Fibroblast of lung (primary cell): ENCODE data around the gene ATG9A. TPM values are rescaled to one million over a fixed set of nuclear protein-coding genes. Genes with fewer than 3 reads are reported as not detected.

ENCODE experiments used
- DNase-seq, 2 donors: peaks; one replicate each; pipeline versions ENCODE4 v3.0.0 to v3.0.0-alpha.2; 2010; ENCODE audit warnings: low read depth in 2 of 2
- H2AFZ ChIP-seq: 2 replicates; pipeline ENCODE4 v1.5.1; 2012; ENCODE audit warnings: low read length, control low read depth, inconsistent platforms
- H3K27ac ChIP-seq: 2 replicates; pipeline ENCODE4 v1.5.1; 2011; ENCODE audit warnings: low read length, control low read depth; ENCODE audit not compliant: insufficient read depth
- H3K27me3 ChIP-seq: 2 replicates; pipeline ENCODE4 v1.5.1; 2011; ENCODE audit warnings: mild to moderate bottlenecking, low read length; ENCODE audit not compliant: control insufficient read depth, insufficient read depth
- H3K36me3 ChIP-seq: 2 replicates; pipeline ENCODE4 v1.5.1; 2011; ENCODE audit warnings: low read length; ENCODE audit not compliant: control insufficient read depth, insufficient read depth
- H3K4me1 ChIP-seq: 2 replicates; pipeline ENCODE4 v1.5.1; 2011; ENCODE audit warnings: low read length; ENCODE audit not compliant: control insufficient read depth, insufficient read depth; ENCODE audit errors: extremely low read depth
- H3K4me2 ChIP-seq: 2 replicates; pipeline ENCODE4 v1.5.1; 2011; ENCODE audit warnings: low read length, control low read depth; ENCODE audit not compliant: insufficient read depth; ENCODE audit errors: extremely low read depth
- H3K4me3 ChIP-seq, 4 experiments: fragments of 200-600 bp in 1 of 4; sonication (generic) in 1 of 4; replicated peaks in 1 of 4; 2 replicates each; pipeline ENCODE4 v1.5.1; 2011 to 2016; ENCODE audit warnings: low read length in 4 of 4, low read depth in 3 of 4, mild to moderate bottlenecking in 3 of 4, control low read depth in 2 of 4, inconsistent platforms in 1 of 4, mixed read lengths in 1 of 4; ENCODE audit not compliant: insufficient read depth in 1 of 4; ENCODE audit errors: control extremely low read depth in 1 of 4
- H3K79me2 ChIP-seq: 2 replicates; pipeline ENCODE4 v1.5.1; 2012; ENCODE audit warnings: mild to moderate bottlenecking, low read length, inconsistent platforms; ENCODE audit not compliant: control insufficient read depth, insufficient read depth
- H3K9ac ChIP-seq: 2 replicates; pipeline ENCODE4 v1.5.1; 2011; ENCODE audit warnings: mild to moderate bottlenecking, low read length, control low read depth; ENCODE audit not compliant: insufficient read depth
- H3K9me3 ChIP-seq: 2 replicates; pipeline ENCODE4 v1.5.1; 2012; ENCODE audit warnings: low read depth, low read length; ENCODE audit not compliant: control insufficient read depth, insufficient read depth
- H4K20me1 ChIP-seq: 2 replicates; pipeline ENCODE4 v1.5.1; 2011; ENCODE audit warnings: low read length; ENCODE audit not compliant: control insufficient read depth, insufficient read depth; ENCODE audit errors: extremely low read depth
- CTCF ChIP-seq, 2 donors: IDR thresholded peaks in 1 of 2; conservative IDR thresholded peaks in 1 of 2; 1 replicate in 1 of 2; 2 replicates in 1 of 2; pipeline ENCODE4 v1.5.1; 2011 to 2012; ENCODE audit warnings: low read length in 2 of 2, control low read depth in 1 of 2, inconsistent platforms in 1 of 2, low read depth in 1 of 2, mild to moderate bottlenecking in 1 of 2
- EZH2 ChIP-seq: IDR thresholded peaks from 2 replicates; pipeline ENCODE4 v1.5.1; 2012; ENCODE audit warnings: low read length, control low read depth, mild to moderate bottlenecking; ENCODE audit errors: missing control alignments
- polyA plus RNA-seq, 2 donors: library from polyadenylated mRNA; depleted of rRNA in 1 of 2; stranded (reverse) in 1 of 2; unstranded in 1 of 2; fragments of >200 nt; gene quantifications; 2 replicates each; pipeline ENCODE4 v1.2.1, GENCODE V29; 2011 to 2012; ENCODE audit warnings: missing spikeins in 1 of 2
- total RNA-seq: library from RNA; depleted of rRNA; stranded (reverse); fragments of >200 nt; gene quantifications from 2 replicates; pipeline ENCODE4 v1.2.1, GENCODE V29; 2014

The ATG9A gene
- total and polyA plus RNA-seq, 2 donors (not counting 1 experiment from before 2014, with no cell fraction given): 47.2 to 68.2 TPM

DNA sequence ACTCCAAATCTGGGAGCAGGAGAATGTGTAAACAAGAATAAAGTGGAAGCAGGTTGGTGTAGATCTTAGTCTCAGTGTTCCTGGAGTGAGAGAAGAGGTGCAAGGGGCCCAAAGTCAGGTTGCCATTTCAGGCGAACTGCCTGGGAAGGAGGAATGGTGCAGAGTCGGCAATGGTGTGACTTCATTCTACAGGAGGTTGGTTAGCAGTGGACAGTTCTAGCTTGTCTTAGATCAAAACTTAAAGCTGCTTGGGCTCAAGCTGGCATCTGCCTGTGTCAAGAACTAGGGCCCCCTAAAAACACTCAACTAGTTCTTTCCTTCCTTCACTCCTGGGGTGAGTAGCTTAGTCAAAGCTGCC, 19.4 kb upstream of the ATG9A start:
- no peak for DNase-seq
- H3K27ac ChIP-seq: peak overlapping the region; percentile 56
- H3K79me2 ChIP-seq: peaks cover 15% of the 10 kb centered on the region
- no peak for TF ChIP-seq CTCF (conservative IDR thresholded peaks at IDR 0.05 in 1 of 2, IDR thresholded peaks at IDR 0.05 in 1 of 2; ENCODE audit: low read depth in 1 of 2, low read length in 2 of 2)
- TF ChIP-seq EZH2: no peak
- H3K9me3 ChIP-seq: no peaks in the 10 kb centered on the region
- no peak overlapping the region for H3K4me2 ChIP-seq
- peaks cover 21% of the 10 kb centered on the region for H3K4me1 ChIP-seq
- peaks cover 2% of the 10 kb centered on the region for H3K27me3 ChIP-seq
- H3K4me3 ChIP-seq: no peak overlapping the region
- H3K9ac ChIP-seq: no peak overlapping the region
- no peak overlapping the region for H2AFZ ChIP-seq
- peaks cover 18% of the 10 kb centered on the region for H3K36me3 ChIP-seq
- no peaks in the 10 kb centered on the region for H4K20me1 ChIP-seq

DNA sequence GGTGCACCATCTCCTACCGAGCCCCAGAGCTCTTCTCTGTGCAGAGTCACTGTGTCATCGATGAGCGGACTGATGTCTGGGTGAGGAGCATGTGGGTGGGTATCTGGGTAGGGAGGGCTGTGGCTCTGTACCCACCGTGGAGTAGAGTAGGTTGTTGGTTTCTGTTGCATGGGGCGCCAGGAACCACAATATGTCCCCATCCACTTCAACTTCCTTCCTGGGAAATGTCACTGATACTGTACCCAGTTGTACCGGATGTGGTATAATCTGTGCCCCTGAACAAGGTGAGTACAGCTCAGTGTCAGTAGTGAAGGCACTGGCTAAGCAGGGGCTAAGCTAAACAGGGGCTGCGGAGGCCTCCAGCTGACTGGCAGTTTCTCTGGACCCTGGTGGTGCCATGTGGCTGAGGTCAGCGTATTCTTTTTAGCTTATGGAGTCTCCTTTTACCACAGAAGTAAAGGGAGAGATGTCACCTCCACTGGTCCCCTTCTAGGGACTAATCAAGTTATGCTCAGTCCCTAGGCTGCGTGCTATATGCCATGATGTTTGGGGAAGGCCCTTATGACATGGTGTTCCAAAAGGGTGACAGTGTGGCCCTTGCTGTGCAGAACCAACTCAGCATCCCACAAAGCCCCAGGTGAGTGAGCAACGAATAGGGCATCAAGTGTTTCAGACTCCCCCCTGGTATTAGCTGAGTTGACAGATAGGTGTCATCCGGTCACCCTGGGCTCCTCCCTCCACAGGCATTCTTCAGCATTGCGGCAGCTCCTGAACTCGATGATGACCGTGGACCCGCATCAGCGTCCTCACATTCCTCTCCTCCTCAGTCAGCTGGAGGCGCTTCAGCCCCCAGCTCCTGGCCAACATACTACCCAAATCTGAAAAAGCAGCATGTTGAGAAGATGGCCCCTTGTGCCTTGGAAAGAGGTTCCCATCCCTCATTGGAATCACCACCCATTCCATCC, 18.5 kb upstream of the ATG9A start:
- H3K27ac ChIP-seq: peak overlapping the region; percentile 4
- no peak overlapping the region for H3K9ac ChIP-seq
- peaks cover 15% of the 10 kb centered on the region for H3K79me2 ChIP-seq
- H3K4me3 ChIP-seq: no peak overlapping the region
- no peak overlapping the region for H3K4me2 ChIP-seq
- H3K27me3 ChIP-seq: peaks cover 2% of the 10 kb centered on the region
- TF ChIP-seq EZH2 (no peak), CTCF (conservative IDR thresholded peaks at IDR 0.05 in 1 of 2, IDR thresholded peaks at IDR 0.05 in 1 of 2; ENCODE audit: low read depth in 1 of 2, low read length in 2 of 2) (no peak)
- H3K4me1 ChIP-seq: peaks cover 18% of the 10 kb centered on the region
- H2AFZ ChIP-seq: no peak overlapping the region
- H4K20me1 ChIP-seq: no peaks in the 10 kb centered on the region
- H3K36me3 ChIP-seq: peaks cover 18% of the 10 kb centered on the region
- DNase-seq: no peak
- H3K9me3 ChIP-seq: no peaks in the 10 kb centered on the region

GRCh38 chr2:219246559-219246958, 17.1 kb upstream of the ATG9A start:
- no peak for DNase-seq

More at GRCh38 chr2:219246559-219246958, 17.1 kb upstream of the ATG9A start:
- Histone ChIP-seq H2AFZ (no peak overlapping the region), H3K9me3 (no peaks in the 10 kb centered on the region), H3K27me3 (no peaks in the 10 kb centered on the region), H3K79me2 (peaks cover 15% of the 10 kb centered on the region), H3K9ac (no peak overlapping the region), H3K27ac (no peak overlapping the region), H3K4me1 (peaks cover 18% of the 10 kb centered on the region), H3K4me2 (no peak overlapping the region), H4K20me1 (no peaks in the 10 kb centered on the region), H3K36me3 (peaks cover 18% of the 10 kb centered on the region), H3K4me3 (peak overlapping the region in 2 of 4 experiments; percentile 87 to 95)
- TF ChIP-seq CTCF (conservative IDR thresholded peaks at IDR 0.05 in 1 of 2, IDR thresholded peaks at IDR 0.05 in 1 of 2; ENCODE audit: low read depth in 1 of 2, low read length in 2 of 2) (no peak), EZH2 (no peak)
